KOPT-K1 (cell line): Measurements from ENCODE around the gene TNS3.

Experiments used
- H3K27ac ChIP-seq: fragments of 200-600 bp; sonication (generic); 2 replicates; pipeline ENCODE4 v1.5.1; 2016; ENCODE audit warnings: antibody characterized with exemption, mild to moderate bottlenecking, low read depth, low read length; ENCODE audit not compliant: poor library complexity, severe bottlenecking
- H3K36me3 ChIP-seq: fragments of 200-600 bp; sonication (generic); 2 replicates; pipeline ENCODE4 v1.5.1; 2017; ENCODE audit warnings: antibody characterized with exemption, mild to moderate bottlenecking, low read length, moderate library complexity; ENCODE audit not compliant: insufficient read depth
- H3K9me3 ChIP-seq: fragments of 200-600 bp; sonication (generic); 2 replicates; pipeline ENCODE4 v1.5.1; 2017; ENCODE audit warnings: antibody characterized with exemption, low read length, mild to moderate bottlenecking; ENCODE audit not compliant: insufficient read depth, poor library complexity, severe bottlenecking

TNS3 gene

GRCh38 chr7:47349401-47349800, 232.5 kb downstream of the TNS3 start:
- no peak overlapping the region for H3K27ac ChIP-seq
- H3K36me3 ChIP-seq = no peaks in the 10 kb centered on the region
- no peaks in the 10 kb centered on the region for H3K9me3 ChIP-seq

DNA sequence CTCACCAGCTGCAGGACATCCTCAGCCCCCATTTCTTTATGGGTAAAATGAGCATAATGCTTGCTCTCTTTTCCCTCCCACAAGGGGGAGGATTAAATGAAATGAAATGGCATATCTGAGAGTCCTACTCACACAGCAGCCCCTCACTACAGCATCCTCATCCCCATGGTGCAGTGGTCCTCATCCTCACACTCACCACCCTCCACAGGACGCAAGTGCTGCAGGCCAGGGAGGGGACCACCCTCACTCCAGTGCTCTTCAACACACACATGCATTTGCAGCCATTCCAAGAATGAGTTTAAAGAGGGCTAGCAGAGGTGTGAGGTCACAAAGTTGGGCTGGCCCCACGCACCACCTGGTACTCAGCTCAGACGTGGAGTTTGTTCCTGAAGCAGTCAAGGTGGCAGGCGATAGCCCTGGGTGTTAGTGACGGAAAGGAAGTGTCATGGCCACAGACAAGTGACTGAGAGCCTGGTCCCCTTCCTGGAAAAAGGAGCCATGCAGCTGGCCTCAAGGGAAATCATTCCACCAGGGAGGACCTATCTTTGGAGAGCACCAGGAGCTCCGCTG, 234.0 kb downstream of the TNS3 start:
- Histone ChIP-seq H3K36me3 (no peaks in the 10 kb centered on the region), H3K9me3 (no peaks in the 10 kb centered on the region), H3K27ac (no peak overlapping the region)

DNA sequence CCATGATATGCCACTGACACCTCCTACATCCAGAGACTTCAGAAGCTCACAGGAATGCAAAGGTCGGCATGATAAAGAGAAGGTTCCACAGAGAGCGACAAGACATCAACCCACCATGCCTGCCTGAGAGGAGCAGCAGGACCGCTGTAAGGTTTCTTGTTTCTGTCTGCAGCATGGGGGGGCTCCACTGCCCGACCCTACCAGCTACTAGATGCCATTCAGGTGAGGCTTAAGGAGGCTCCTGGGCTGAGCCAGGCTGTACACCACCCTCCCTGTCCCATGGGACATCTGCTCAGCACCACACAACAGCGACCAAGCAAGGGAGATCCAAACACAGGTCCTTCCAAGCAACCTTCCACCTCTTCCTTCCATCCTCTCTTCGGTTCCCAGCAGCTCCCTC, 234.6 kb downstream of the TNS3 start:
- H3K36me3 ChIP-seq = no peaks in the 10 kb centered on the region
- H3K9me3 ChIP-seq = no peaks in the 10 kb centered on the region
- H3K27ac ChIP-seq = no peak overlapping the region

- H3K27ac ChIP-seq = no peak overlapping the region
- H3K36me3 ChIP-seq = no peaks in the 10 kb centered on the region
- H3K9me3 ChIP-seq = no peaks in the 10 kb centered on the region
These were observed 235.5 kb downstream of the TNS3 start for GRCh38 chr7:47346377-47346914.

- Histone ChIP-seq H3K27ac (no peak overlapping the region), H3K36me3 (no peaks in the 10 kb centered on the region), H3K9me3 (no peaks in the 10 kb centered on the region)
These were observed 236.0 kb downstream of the TNS3 start for GRCh38 chr7:47345857-47346298.

GRCh38 chr7:47344171-47344955, 237.5 kb downstream of the TNS3 start:
- Histone ChIP-seq H3K27ac (no peak overlapping the region), H3K9me3 (no peaks in the 10 kb centered on the region), H3K36me3 (no peaks in the 10 kb centered on the region)

DNA sequence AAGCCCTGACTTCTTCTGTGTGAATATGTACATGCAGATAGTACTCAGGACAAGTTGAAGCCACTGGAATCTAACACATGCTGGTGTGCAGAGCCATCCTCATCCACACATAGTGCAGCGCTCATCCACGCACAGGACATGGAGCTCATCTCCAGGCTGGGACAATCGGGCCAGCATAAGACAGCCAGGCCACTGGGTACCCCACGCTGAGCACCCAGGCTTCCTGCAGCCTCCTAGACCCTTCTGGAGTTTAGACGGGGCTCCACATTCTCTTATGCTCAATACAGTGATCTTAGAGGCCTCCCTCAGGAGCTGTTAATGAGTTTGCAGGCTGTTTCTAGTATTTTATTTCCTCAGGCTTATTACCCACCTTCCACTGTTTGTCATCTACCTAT, 238.9 kb downstream of the TNS3 start:
- no peak overlapping the region for H3K27ac ChIP-seq
- no peaks in the 10 kb centered on the region for H3K9me3 ChIP-seq
- no peaks in the 10 kb centered on the region for H3K36me3 ChIP-seq

GRCh38 chr7:47342296-47343060, 239.4 kb downstream of the TNS3 start:
- H3K36me3 ChIP-seq = no peaks in the 10 kb centered on the region
- H3K27ac ChIP-seq = no peak overlapping the region
- H3K9me3 ChIP-seq = no peaks in the 10 kb centered on the region

- Histone ChIP-seq H3K9me3 (no peaks in the 10 kb centered on the region), H3K36me3 (no peaks in the 10 kb centered on the region), H3K27ac (no peak overlapping the region)
These were observed 241.4 kb downstream of the TNS3 start for GRCh38 chr7:47340517-47340916.

DNA sequence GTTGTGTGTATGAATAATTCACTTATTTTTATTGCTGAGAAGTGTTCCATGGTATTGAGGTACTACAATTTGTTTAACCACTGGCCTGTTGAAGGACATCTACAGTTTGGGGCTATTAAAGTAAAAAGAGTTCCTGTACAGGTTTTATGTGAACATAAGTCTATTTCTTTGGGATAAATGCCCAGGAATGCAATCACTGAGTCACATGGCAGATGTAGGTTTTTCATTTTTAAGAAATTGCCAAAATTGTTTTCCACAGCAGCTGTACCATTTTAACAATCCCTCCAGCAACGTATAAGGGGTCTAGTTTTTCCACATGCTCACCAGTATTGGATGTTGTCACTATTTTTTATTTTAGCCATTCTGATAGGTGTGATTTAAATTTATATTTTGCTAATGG, 243.9 kb downstream of the TNS3 start:
- H3K9me3 ChIP-seq = no peaks in the 10 kb centered on the region
- H3K27ac ChIP-seq = no peak overlapping the region
- H3K36me3 ChIP-seq = no peaks in the 10 kb centered on the region

GRCh38 chr7:47337531-47337930, 244.4 kb downstream of the TNS3 start:
- no peaks in the 10 kb centered on the region for H3K36me3 ChIP-seq
- H3K27ac ChIP-seq = no peak overlapping the region
- no peaks in the 10 kb centered on the region for H3K9me3 ChIP-seq

- Histone ChIP-seq H3K9me3 (no peaks in the 10 kb centered on the region), H3K36me3 (no peaks in the 10 kb centered on the region)
These were observed 245.2 kb downstream of the TNS3 start for GRCh38 chr7:47336472-47337425.

DNA sequence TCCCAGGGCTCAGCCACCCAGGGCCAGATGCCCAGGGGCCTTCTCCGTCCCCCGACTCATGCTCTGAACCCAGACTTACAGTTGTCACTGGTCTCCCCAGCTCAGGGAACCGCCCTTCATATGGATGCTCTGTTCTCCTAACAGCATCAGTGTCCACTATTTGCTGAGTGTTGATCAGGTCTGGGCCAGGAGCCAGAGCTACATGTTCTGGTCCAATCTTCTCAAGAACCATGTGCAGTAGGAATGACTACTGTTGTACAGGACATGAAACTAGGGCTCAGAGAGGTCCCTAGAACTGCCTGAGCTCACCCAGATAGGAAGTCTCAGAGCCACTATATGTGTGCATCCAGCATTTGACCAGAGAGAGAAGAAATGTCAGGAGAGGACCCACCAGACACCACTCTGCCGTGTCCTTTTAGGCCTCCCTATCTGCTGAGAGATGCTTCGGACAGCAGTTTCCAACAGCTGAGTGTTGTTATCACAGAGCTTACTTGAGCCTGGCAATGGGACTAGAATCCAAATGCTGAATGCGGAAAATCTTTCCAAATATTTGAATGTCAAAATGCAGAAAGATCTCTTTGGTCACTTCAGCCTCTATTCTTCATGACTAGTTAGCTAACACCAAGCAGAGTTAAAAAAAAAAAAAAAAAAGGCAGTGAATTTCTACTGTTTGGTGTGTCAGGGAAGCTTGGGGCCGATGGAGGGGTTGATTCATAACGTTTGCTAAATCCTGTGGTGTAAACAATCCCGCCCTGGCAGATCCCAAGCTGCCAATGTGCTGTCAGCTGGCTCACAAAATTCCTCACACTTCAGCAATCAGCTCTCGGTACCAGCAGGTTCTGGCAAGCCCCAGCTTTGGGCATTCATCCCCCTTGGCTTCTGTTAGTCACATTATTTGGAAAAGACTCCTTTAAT, 246.1 kb downstream of the TNS3 start:
- H3K27ac ChIP-seq = no peak overlapping the region

More at GRCh38 chr7:47336472-47337425, 245.2 kb downstream of the TNS3 start:
- H3K27ac ChIP-seq = no peak overlapping the region

More for the DNA sequence above, 246.1 kb downstream of the TNS3 start:
- no peaks in the 10 kb centered on the region for H3K9me3 ChIP-seq
- H3K36me3 ChIP-seq = no peaks in the 10 kb centered on the region
